Femur (tissue), 1 donor: ENCODE data around the gene BANF1.
"Not testable (repeated sequence)": the region's sequence is repeated elsewhere in the genome, so short reads cannot be mapped to it uniquely, and the experiment has no call there.

Source experiments
- DNase-seq: peaks from one replicate; pipeline ENCODE4 v3.0.0-alpha.2; 2017

Gene BANF1

DNA sequence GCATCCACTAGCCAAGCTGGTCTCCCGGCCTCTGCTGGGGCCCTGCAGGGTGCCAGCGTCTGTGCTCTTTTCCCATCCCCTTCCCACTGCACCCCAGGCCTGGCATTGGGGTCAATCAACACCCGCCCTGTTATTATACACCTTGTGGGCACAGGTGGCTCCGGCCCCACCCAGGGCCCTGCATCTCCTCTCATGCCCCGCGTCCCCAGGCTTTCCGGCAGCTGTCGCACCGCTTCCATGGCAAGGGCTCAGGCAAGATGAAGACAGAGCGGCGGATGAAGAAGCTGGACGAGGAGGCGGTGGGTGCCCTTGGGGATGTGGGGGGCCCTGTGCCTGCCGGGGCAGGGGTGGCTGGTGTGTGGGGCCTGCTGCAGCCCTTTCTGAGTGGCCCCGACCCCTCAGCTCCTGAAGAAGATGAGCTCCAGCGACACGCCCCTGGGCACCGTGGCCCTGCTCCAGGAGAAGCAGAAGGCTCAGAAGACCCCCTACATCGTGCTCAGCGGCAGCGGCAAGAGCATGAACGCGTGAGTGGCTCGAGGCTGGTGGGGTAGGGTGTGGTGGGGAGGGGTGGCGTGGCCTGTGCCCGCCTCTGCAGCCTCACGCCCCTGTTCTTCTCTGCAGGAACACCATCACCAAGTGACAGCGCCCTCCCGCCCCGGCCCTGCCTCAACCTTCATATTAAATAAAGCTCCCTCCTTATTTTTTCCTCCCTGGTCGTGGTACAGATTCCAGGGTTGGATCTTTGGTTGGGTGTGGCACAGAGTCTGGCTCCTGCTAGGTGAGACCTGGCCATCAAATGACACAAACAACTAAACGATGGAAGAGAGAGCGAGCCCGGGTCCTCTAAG is 23.7 kb upstream of the BANF1 start:
- DNase-seq, result no peak

- DNase-seq, result no peak
These were observed 23.0 kb upstream of the BANF1 start for GRCh38 chr11:65979261-65979759.

DNA sequence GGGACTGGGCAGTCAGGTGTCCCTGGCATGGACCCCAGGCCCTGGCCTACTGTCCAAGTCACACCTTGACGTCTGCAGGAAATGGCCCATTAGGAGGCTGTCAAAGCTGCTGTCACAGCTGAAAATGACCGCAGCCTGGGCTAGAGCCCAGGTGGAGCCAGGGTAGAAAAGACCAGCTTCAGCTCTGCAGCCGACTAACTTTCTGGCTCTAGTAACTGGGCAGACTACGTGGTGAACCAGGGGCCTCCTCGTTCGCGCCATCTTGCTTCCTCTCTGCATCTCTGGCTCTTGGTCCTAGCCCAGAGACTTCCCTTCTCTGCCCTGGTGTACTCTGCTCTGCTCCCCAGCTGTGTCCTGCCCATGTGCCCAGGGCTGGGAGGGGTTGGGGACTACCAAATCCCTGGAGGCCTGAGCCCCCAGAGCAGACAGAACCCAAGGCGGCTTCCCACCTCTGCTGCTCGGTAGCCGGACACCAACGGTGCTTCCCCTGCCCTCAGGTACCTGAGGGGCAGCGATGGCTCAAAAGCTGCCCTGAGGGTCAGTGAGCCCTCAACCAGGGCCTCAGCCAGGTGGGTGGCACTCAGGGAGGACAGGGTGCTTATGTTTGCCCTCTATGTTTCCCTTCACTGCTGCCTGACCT is 21.1 kb upstream of the BANF1 start:
- no peak for DNase-seq

DNA sequence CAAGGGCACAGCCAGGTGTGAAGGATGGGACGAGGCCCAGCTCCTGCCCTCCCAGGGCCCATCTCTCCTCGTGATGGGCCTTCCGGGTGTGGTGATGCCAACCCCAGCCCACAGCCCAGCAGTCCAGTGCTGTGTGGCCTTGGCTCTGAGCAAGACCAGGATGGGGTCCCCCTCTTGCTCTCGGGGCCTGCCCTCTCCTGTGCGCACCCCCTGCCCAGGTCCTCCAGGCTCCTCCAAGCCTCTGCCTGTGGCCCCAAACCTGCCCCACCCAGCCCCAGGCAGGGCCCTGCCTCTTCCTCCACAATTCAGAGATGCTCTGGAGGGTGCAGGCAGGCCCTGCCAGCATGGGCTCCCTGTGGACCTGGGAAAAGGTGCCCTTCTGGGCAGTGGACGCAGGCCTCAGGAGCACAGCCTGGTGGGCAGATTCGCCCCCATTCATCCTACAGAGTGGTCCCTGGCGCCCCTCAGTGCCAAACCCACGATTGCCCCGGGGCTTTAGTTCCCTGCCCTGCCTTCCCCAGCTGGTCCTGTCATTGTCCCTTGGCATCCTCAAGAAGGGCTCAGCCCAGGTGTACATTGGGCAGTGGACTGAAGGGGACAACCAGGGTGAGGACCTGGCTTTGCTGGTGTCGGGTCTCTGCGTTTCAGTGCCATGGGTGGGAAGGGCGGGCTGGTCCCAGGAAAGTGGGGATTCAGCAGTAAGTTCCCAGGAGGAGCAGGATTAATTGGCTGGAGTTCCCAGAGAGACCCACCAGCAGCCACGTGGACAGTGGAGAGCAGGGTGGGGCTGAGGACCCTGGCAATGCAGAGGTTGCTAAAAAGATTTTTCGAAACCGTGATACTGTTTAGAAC is 20.1 kb upstream of the BANF1 start:
- DNase-seq, result no peak

GRCh38 chr11:65982824-65983588 is 19.3 kb upstream of the BANF1 start:
- DNase-seq, result no peak

DNA sequence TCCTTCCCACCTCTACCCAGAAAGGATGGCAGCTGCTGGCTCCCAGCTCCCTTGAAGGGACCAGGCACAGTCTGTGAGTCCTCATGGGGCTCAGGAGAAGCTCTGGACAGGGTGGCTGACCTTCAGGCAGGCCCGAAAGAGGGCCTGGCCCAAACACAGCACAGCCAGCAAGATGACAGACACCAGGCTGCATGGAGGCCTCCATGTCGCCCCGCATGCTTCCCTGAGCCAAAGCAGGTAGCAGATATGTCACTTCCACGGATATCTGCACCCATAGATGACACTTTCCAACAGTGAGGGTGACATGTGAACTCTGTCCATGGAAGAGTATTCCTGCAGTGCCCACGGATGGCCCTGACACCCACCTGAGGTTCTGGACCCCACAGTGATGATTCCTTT is 18.7 kb upstream of the BANF1 start:
- no peak for DNase-seq

GRCh38 chr11:65987336-65987735 is 15.0 kb upstream of the BANF1 start:
- no peak for DNase-seq

- peak; percentile 95 for DNase-seq
These were observed 13.3 kb upstream of the BANF1 start for GRCh38 chr11:65988791-65989592.

GRCh38 chr11:65992056-65992455 is 10.2 kb upstream of the BANF1 start:
- no peak for DNase-seq

DNA sequence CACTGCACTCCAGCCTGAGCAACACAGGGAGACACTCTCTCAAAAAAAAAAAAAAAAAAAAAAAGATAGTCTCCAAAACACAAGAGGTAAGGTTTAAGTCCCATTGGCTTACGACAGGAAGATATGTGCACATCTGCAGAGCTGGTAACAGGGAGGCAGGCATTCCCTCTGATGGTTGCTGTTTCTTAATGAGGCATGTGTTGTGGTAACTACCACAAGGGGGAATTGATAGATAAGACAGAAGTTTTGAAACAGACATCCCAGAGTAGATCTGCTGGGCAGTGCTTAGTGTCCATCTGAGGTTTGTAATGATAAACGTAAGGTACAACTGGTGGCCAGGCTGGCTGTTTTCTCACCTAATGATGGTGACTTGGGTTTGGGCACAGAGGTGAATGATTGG is 5.0 kb upstream of the BANF1 start:
- no peak for DNase-seq

DNA sequence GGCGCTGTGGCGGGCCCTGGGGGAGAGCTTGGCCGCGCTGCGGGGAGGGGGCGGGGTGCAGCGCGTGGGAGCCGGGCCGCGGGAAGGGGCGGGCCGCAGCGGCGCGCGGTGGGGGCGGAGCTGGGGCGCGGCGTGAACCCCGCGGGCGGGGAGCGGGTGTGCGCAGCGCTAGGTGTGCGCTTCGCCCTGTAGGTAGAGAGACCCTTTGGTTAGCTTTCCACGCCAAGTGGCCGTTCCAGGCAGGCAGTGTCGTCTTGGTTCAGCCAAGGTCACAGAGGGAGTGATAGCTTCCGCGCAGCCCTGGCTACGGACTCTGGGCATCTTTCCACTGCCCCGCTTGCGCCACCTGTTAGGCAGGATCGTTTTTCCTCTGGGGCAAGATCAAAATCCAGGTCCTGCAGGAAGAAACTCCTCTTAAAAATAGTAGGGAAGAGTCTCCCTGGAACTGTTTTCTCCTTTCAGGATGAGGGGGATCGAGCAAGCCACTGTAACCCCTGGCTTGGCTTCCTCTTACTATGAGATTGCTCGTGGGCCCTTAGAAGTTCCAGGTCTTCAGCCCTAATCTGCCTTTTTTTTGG is 434 bp downstream of the BANF1 start:
- DNase-seq, result peak; percentile 62

DNA sequence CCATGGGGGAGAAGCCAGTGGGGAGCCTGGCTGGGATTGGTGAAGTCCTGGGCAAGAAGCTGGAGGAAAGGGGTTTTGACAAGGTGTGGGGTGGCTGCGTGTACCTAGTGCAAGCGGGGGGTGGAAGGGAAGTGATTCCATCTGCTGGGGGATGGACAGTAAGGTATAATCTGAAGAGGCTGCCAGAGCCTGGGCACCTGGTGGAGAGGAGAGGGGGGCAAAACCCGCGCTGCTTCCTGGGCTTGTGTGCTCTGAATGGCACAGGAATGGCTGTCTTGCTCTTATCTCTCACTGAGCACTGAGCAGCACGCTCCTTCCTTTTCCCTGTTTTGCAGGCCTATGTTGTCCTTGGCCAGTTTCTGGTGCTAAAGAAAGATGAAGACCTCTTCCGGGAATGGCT is 988 bp downstream of the BANF1 start:
- no peak for DNase-seq

GRCh38 chr11:66004186-66004585 is 1.9 kb downstream of the BANF1 start:
- DNase-seq, result no peak

GRCh38 chr11:66006134-66006890 is 4.0 kb downstream of the BANF1 start:
- no peak for DNase-seq

DNA sequence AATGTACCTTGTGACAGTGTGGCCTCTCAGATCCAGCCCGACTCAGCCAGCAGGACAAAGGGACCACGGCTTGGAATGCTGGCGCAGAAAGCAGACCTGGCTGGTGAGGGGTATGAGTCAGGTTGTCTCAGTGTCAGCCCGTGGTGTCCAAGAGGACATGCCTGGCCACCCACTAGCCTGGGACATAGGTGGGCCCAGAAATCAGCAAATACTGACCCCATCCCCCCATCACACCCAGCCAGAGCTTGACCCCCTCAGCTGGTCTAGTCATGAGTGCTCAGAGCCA is 4.5 kb downstream of the BANF1 start:
- no peak for DNase-seq

GRCh38 chr11:66007201-66007634 is 4.9 kb downstream of the BANF1 start:
- DNase-seq, result no peak

DNA sequence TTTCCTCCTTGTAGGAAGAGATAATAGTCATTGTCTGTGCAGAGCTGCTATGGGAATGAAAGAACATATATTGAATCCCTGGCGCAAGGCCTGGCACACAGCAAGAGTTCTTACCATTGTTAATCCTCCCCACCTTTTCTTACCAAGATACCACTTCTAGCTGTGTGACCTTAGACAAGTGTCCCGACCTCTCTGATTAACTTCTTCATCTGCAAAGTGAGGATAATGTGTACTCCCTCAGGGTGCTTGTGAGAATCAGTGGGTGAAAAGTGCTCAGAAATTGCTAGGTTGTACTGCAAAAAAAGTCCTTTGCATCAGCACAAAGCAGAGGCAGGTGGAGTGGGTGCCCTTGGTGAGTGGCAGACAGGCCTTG is 5.8 kb downstream of the BANF1 start:
- DNase-seq, result no peak

DNA sequence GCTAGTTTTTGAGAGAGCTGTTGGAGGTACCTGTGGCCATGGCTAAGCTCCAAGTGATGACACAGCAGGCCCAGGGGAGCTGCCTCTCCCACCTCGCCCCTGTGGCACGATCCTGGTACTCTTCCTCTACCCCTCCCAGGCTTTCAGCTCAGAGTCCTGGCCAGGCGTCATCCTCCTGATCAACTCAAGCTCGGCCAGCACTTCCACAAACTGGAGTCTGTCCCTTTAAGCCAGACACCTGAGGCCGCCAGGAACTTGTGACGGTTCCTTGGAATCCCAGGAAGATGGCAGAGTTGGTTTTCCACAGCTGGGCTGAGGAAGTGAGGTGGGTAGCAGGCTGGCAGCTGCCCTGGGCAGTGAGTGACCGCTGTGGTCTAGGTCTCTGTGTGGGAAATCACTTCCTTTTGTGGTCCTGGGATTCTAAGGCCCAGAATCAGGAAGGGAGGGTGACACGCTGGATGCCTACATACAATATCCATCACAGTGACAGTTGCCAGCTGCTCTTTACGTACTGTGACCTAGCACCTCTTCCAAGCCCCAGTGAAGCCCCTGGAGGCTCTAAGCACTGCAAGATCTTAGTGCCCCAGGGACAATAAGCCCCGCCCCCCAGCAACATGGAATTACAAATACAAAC is 6.3 kb downstream of the BANF1 start:
- no peak for DNase-seq

GRCh38 chr11:66010036-66010435 is 7.7 kb downstream of the BANF1 start:
- not testable (repeated sequence) for DNase-seq

DNA sequence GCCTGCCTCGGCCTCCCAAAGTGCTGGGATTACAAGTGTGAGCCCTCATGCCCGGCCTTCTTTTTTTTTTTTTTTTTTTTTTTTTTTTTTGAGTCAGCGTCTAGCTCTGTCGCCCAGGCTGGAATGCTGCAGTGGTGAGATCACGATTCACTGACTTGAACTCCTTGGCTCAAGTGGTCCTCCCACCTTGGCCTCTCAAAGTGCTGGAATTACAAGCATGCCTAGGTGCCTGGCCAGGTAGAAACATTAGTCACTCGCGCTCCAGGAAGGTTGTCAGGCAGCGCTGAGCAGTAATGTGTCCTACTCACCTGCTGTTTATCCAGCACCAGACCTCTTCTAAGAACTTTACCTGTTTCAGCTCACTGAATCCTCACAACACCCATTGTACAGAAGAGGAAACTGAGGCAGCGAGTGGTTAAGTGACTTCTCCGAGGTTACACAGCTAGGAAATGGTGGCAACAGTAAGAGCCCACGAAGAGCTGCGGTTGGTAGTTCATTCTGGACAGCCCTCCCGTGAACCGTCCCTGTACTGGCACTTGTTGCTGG is 9.0 kb downstream of the BANF1 start:
- no peak for DNase-seq
